GM21528 (cell line): Measurements from ENCODE around the gene TGFB3.

Experiments used
- ATAC-seq: cut with Tn5 transposase; IDR thresholded peaks from one replicate; pipeline ENCODE4 v1.9.1; 2021; ENCODE audit warnings: mild to moderate bottlenecking, moderate library complexity; ENCODE audit not compliant: unreplicated experiment, low FRiP score

The TGFB3 gene

GRCh38 chr14:75910048-75910447 lies 71.7 kb downstream of the TGFB3 start:
- ATAC-seq: no peak

DNA sequence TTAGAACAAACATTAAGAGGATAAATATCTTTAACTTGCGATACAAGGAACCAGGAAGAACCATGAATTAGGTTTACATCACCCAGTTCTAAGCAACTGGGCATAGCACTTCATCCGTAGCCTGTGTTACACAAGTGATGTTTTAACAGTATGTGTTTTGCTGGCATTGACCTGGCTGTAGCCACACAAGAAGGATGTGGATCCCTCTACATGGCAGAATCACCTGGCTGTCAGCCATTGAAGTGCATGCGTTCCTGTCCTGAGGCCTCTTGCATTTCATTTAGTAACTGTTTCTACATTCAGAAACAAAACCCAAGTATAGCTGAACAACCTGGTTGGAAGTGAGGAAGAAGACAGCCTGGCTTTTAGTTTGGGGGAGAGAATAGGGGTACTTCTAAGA lies 72.2 kb downstream of the TGFB3 start:
- ATAC-seq: no peak
